Measurements from ENCODE around the gene DYRK4. TPM values are rescaled to one million over a fixed set of nuclear protein-coding genes. Genes with fewer than 3 reads are reported as not detected.

Gene DYRK4
- total and polyA plus RNA-seq, 2 of the 13 experiments (the other 11 are each of a cell fraction or from before 2014, with no cell fraction given) = 29.4 to 40.2 TPM

DNA sequence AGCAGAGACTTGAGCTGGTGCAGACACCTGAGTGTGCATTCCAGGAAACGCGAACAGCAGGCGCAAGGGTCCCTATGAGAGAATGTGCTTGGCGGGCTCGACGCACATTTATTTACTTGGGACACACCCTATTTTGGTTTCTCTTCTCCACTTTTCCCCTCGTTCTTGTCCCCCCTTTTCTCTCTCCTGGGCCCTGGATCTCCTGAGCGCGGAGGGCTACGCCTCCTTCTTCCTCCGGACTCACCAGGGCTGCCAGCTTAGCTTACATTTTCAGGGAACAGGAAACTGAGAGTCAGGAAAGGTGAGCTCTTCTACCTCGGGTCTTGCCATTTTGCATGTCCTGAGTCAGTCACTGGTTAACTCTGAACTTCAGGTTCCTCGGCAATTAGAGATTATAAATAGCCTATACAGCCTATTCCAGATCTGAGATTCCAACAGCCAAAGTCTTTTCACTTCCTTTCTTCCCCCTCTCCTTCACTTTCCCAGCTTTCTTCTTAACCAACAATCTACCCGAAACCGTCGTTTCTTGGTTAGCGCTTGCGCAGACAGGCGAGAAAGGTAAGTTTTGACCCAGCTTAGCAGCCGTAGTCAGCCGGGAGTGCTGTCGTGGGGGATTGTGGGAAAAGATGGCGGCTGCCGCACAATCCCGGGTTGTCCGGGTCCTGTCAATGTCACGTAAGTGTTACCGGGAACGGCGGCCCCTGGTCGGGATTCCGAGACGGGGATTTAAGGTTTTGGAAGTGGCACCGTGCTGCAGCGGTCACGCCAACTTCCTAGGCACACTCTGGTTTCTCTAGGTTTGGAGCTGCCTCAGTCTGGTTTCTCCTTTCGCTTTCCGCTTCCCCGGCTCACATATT lies 86.7 kb downstream of the DYRK4 start, which contains the start of the genes AKAP3 and NDUFA9 (continued):
- TF ChIP-seq, protein P1, sequence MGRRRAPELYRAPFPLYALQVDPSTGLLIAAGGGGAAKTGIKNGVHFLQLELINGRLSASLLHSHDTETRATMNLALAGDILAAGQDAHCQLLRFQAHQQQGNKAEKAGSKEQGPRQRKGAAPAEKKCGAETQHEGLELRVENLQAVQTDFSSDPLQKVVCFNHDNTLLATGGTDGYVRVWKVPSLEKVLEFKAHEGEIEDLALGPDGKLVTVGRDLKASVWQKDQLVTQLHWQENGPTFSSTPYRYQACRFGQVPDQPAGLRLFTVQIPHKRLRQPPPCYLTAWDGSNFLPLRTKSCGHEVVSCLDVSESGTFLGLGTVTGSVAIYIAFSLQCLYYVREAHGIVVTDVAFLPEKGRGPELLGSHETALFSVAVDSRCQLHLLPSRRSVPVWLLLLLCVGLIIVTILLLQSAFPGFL (CRISPR knock-in tag; IDR thresholded peaks at IDR 0.05) = no peak
- TF ChIP-seq EZH2 (conservative IDR thresholded peaks at IDR 0.05; ENCODE audit: low read depth, low read length) = no peak
- TF ChIP-seq, protein P2, sequence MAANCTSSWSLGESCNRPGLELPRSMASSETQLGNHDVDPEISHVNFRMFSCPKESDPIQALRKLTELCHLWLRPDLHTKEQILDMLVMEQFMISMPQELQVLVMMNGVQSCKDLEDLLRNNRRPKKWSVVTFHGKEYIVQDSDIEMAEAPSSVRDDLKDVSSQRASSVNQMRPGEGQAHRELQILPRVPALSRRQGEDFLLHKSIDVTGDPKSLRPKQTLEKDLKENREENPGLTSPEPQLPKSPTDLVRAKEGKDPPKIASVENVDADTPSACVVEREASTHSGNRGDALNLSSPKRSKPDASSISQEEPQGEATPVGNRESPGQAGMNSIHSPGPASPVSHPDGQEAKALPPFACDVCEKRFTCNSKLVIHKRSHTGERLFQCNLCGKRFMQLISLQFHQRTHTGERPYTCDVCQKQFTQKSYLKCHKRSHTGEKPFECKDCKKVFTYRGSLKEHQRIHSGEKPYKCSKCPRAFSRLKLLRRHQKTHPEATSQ (CRISPR knock-in tag; IDR thresholded peaks at IDR 0.05; ENCODE audit: borderline replicate concordance) = peak; percentile 78; the same call in 1 of the 2 replicates
- TF ChIP-seq RNF2 (conservative IDR thresholded peaks at IDR 0.05; ENCODE audit: low read depth) = no peak
- TF ChIP-seq SOX6 (IDR thresholded peaks at IDR 0.05) = no peak
- TF ChIP-seq SOX6 (CRISPR knock-in tag; IDR thresholded peaks at IDR 0.05) = peak; percentile 53; the same call in 1 of the 2 replicates
- TF ChIP-seq, protein P3, sequence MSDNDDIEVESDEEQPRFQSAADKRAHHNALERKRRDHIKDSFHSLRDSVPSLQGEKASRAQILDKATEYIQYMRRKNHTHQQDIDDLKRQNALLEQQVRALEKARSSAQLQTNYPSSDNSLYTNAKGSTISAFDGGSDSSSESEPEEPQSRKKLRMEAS (IDR thresholded peaks at IDR 0.05) = peak; percentile 52
- TF ChIP-seq GFI1 (CRISPR knock-in tag; IDR thresholded peaks at IDR 0.05; ENCODE audit: borderline replicate concordance) = 0 out of 2 replicates have a peak, but pooled peaks have one; percentile 43
- TF ChIP-seq, protein P4, sequence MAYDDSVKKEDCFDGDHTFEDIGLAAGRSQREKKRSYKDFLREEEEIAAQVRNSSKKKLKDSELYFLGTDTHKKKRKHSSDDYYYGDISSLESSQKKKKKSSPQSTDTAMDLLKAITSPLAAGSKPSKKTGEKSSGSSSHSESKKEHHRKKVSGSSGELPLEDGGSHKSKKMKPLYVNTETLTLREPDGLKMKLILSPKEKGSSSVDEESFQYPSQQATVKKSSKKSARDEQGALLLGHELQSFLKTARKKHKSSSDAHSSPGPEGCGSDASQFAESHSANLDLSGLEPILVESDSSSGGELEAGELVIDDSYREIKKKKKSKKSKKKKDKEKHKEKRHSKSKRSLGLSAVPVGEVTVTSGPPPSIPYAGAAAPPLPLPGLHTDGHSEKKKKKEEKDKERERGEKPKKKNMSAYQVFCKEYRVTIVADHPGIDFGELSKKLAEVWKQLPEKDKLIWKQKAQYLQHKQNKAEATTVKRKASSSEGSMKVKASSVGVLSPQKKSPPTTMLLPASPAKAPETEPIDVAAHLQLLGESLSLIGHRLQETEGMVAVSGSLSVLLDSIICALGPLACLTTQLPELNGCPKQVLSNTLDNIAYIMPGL (CRISPR knock-in tag; IDR thresholded peaks at IDR 0.05; ENCODE audit: borderline replicate concordance in 1 of 2, low read depth in 1 of 2) = peak; percentile 50 to 71
- 0 out of 2 replicates have a peak, but pooled peaks have one; percentile 63 for TF ChIP-seq ZNF547 (CRISPR knock-in tag; IDR thresholded peaks at IDR 0.05)
- TF ChIP-seq ZNF773 (CRISPR knock-in tag; IDR thresholded peaks at IDR 0.05; ENCODE audit: borderline replicate concordance) = no peak
- peak; percentile 29; the same call in 1 of the 2 replicates for TF ChIP-seq ZBTB7B (CRISPR knock-in tag; IDR thresholded peaks at IDR 0.05)
- no peak for TF ChIP-seq PRMT3 (CRISPR knock-in tag; IDR thresholded peaks at IDR 0.05; ENCODE audit: borderline replicate concordance, low read depth)
- 0 out of 2 replicates have a peak, but pooled peaks have one; percentile 46 for TF ChIP-seq ZNF564 (CRISPR knock-in tag; IDR thresholded peaks at IDR 0.05)
- TF ChIP-seq ZNF615 (CRISPR knock-in tag; IDR thresholded peaks at IDR 0.05; ENCODE audit: borderline replicate concordance) = no peak
- TF ChIP-seq ZNF720 (CRISPR knock-in tag; IDR thresholded peaks at IDR 0.05) = no peak
- TF ChIP-seq RELA (CRISPR knock-in tag; IDR thresholded peaks at IDR 0.05) = no peak
- TF ChIP-seq TAF15 (IDR thresholded peaks at IDR 0.05; ENCODE audit: low read depth, low read length, poor library complexity, severe bottlenecking) = no peak
- TF ChIP-seq ARID2 (CRISPR knock-in tag; IDR thresholded peaks at IDR 0.05; ENCODE audit: borderline replicate concordance) = peak; percentile 48; the same call in 1 of the 2 replicates
- TF ChIP-seq, protein P5, sequence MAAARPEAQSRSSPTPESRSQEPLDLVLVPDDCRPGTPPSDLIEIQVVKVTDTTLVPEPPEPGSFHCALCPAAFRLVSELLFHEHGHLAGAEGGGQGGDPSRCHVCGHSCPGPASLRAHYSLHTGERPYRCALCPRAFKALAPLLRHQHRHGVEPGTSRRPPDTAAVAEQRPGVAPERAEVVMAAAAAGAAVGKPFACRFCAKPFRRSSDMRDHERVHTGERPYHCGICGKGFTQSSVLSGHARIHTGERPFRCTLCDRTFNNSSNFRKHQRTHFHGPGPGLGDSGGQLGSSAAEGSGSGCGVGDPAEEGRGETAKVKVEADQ (CRISPR knock-in tag; IDR thresholded peaks at IDR 0.05; ENCODE audit: borderline replicate concordance) = no peak
- TF ChIP-seq, protein P6, sequence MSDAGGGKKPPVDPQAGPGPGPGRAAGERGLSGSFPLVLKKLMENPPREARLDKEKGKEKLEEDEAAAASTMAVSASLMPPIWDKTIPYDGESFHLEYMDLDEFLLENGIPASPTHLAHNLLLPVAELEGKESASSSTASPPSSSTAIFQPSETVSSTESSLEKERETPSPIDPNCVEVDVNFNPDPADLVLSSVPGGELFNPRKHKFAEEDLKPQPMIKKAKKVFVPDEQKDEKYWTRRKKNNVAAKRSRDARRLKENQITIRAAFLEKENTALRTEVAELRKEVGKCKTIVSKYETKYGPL (CRISPR knock-in tag; IDR thresholded peaks at IDR 0.05) = no peak
- TF ChIP-seq CEBPG (CRISPR knock-in tag; IDR thresholded peaks at IDR 0.05) = 0 out of 2 replicates have a peak, but pooled peaks have one; percentile 27
- no peak; the same call in 1 of the 2 replicates for TF ChIP-seq KDM4B (CRISPR knock-in tag; IDR thresholded peaks at IDR 0.05)
